GM12801 (cell line): ENCODE results near the gene KPNB1.

Source experiments
- CTCF ChIP-seq: IDR thresholded peaks from one replicate; pipeline ENCODE4 v1.5.1; 2011; ENCODE audit warnings: control low read depth; ENCODE audit not compliant: insufficient read length; ENCODE audit errors: extremely low read depth

KPNB1 gene

DNA sequence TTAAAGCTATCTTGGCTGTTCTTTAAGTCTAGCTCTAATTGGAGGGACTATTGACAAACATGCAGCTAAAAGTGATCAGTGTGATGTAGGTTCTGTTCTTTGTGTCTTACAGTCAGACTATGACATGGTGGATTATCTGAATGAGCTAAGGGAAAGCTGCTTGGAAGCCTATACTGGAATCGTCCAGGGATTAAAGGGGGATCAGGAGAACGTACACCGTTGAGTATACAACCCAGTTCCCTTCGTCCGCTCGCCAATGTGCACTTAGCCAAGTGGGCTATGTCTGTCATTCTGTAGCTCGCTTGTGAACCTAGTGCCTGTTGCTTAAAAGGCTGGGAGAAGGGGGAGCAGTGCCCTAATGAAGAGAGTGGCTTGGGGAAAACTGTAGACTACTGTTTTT, 28.5 kb downstream of the KPNB1 start:
- TF ChIP-seq CTCF = no peak

- no peak for TF ChIP-seq CTCF
Measured at GRCh38 chr17:47682138-47682537, 32.4 kb downstream of the KPNB1 start.

DNA sequence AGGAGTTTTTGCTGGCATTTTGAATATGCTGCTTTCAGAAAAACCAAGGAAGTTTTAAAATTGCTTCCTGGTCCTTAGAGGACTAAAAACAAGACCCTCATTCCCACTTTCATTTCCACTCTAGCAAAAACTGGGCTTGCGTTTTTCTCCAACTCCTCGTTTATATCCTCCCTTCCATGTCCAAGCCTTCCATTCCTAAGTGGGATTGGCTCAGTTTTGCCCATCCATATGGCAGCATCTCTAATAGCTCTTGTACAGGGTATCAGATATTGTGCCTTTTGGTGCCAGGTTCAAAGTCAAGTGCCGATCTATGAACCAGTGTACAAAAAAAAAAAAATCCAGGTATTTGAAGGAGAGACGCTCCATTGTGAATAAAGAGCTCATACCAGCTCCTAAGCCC, 34.3 kb downstream of the KPNB1 start:
- TF ChIP-seq CTCF = no peak

- TF ChIP-seq CTCF = no peak
Measured at GRCh38 chr17:47684535-47685193, 34.9 kb downstream of the KPNB1 start.

DNA sequence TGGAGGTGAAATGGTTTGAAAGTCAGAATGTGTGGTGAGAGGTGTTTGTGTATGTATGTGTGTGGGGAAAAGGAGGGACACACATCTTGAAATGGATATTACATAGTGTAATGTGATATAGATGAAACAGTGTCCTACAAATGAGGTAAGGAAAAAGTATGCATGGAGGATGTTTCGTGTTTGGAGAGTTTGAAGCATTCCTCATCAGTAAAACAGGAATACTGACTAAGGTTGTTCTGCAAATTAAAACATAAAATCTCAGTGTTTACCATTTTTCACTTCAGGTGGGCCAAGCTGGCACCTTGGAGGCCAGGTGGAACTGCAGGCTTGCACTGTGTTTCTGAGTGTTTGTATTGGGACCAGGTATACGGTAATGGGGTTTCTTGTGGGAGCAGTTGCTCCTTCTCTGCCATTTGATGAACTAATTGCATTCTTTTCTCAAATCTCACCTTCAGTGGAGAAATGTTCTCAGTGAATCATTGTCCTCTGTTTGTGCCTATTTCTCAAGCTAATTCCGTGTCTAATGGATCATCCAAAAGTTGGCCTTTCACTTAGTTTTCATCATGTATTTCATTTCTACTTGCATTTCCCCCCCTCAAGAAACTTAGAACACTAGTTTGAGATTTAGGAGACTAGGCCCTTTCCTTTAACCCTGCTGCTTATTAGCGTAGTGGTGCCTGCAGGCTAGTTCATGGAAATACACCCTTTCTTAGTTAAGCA, 36.0 kb downstream of the KPNB1 start:
- TF ChIP-seq CTCF = no peak

DNA sequence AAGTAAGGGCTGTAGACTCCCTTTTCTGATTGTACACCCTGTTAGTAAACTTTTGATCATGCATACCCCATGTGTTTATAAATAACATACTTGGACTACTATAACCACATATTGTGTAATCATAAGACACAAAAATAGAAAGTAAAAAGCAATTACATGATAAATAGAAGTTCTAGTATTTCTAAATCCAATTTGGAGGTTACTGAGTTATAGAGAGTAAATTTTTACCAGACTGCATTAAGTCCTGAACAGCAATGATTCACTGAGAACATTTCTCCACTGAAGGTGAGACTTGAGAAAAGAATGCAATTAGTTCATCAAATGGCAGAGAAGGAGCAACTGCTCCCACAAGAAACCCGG, 36.5 kb downstream of the KPNB1 start:
- no peak for TF ChIP-seq CTCF

- TF ChIP-seq CTCF = no peak
Measured at GRCh38 chr17:47686664-47687327, 37.1 kb downstream of the KPNB1 start.
